Measurements from ENCODE around the gene PCDHGA4. TPM values are rescaled to one million over a fixed set of nuclear protein-coding genes. Genes with fewer than 3 reads are reported as not detected.
"Not testable (repeated sequence)": the region's sequence is repeated elsewhere in the genome, so short reads cannot be mapped to it uniquely, and the experiment has no call there.

The PCDHGA4 gene
- total RNA-seq, 3 donors from 2014 or later, result 0.90 to 4.6 (median 1.2) TPM

- no peak for DNase-seq
- Histone ChIP-seq H3K36me3 (ENCODE audit: low read depth) (no peaks in the 10 kb centered on the region), H3K9me3 (peaks cover 92% of the 10 kb centered on the region), H3K4me3 (no peak overlapping the region), H3K4me1 (ENCODE audit: low read depth) (no peaks in the 10 kb centered on the region)
- ATAC-seq, result no peak
- intact Hi-C loops (cut with DNase I, micrococcal nuclease), result no loop called here
- TF ChIP-seq CTCF (IDR thresholded peaks at IDR 0.05), result no peak
Observed at GRCh38 chr5:141388661-141389060, 33.8 kb downstream of the PCDHGA4 start.

- intact Hi-C loops (cut with DNase I, micrococcal nuclease), result no loop called here
- Histone ChIP-seq H3K36me3 (ENCODE audit: low read depth) (no peaks in the 10 kb centered on the region), H3K9me3 (peaks cover 92% of the 10 kb centered on the region), H3K4me1 (ENCODE audit: low read depth) (no peaks in the 10 kb centered on the region), H3K4me3 (no peak overlapping the region)
- ATAC-seq (no peak), DNase-seq (no peak)
- no peak for TF ChIP-seq CTCF (IDR thresholded peaks at IDR 0.05)
Observed at GRCh38 chr5:141389153-141390042, 34.6 kb downstream of the PCDHGA4 start.

GRCh38 chr5:141392429-141393198, 37.8 kb downstream of the PCDHGA4 start, which contains the start of gene PCDHGA8:
Gene PCDHGA8, plus strand, starts transcription at chr5:141392633. Its CDS starts 181 bp downstream, at chr5:141392814.
- TF ChIP-seq CTCF (IDR thresholded peaks at IDR 0.05), result no peak
- DNase-seq (no peak), ATAC-seq (no peak)
- H3K36me3 ChIP-seq (ENCODE audit: low read depth), result no peaks in the 10 kb centered on the region
- H3K9me3 ChIP-seq, result peaks cover 77% of the 10 kb centered on the region
- H3K4me1 ChIP-seq (ENCODE audit: low read depth), result no peaks in the 10 kb centered on the region
- H3K4me3 ChIP-seq, result no peak within 1 kb of the TSS
- intact Hi-C loops (cut with DNase I, micrococcal nuclease), result no loop called here

- DNase-seq (no peak), ATAC-seq (no peak)
- H3K4me3 ChIP-seq, result no peak overlapping the region
- H3K4me1 ChIP-seq (ENCODE audit: low read depth), result no peaks in the 10 kb centered on the region
- no peaks in the 10 kb centered on the region for H3K36me3 ChIP-seq (ENCODE audit: low read depth)
- intact Hi-C loops (cut with DNase I, micrococcal nuclease), result no loop called here
- TF ChIP-seq CTCF (IDR thresholded peaks at IDR 0.05), result no peak
- H3K9me3 ChIP-seq, result peaks cover 77% of the 10 kb centered on the region
Observed at GRCh38 chr5:141393267-141393666, 38.4 kb downstream of the PCDHGA4 start.

- H3K36me3 ChIP-seq (ENCODE audit: low read depth); DNase-seq; H3K4me1 ChIP-seq (ENCODE audit: low read depth); H3K4me3 ChIP-seq; ATAC-seq; intact Hi-C loops (cut with DNase I, micrococcal nuclease): not testable (repeated sequence)
- H3K9me3 ChIP-seq, result peaks cover 76% of the 10 kb centered on the region
Observed at GRCh38 chr5:141394401-141395187, 39.8 kb downstream of the PCDHGA4 start.
